Measurements from ENCODE around the gene ALDH4A1. TPM values are rescaled to one million over a fixed set of nuclear protein-coding genes. Genes with fewer than 3 reads are reported as not detected.
A peak's percentile ranks its signal among the peaks of the same experiment; 100 is the strongest.

Gene ALDH4A1
- total and polyA plus RNA-seq, 9 of the 15 experiments (the other 6 are each of a cell fraction or from before 2014, with no cell fraction given) = 0.27 to 31.4 (median 16.6) TPM

DNA sequence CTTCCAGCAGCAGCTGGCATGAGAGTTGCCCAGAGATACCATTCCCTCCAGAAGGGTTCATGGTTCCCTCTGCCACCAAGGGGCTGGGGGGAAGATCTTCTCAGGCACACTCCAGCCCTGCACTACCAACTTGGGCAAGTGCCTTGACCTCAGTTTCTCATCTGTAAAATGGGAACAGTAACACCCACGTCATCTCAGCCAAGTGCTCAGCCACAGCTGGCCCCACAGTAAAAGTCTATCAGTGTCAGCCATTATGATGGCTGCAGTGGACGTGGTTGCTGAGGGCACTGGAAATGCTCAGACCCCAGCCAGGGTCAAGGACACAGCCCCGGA is 26.6 kb downstream of the ALDH4A1 start (continued):
- TF ChIP-seq SRSF7 (optimal IDR thresholded peaks at IDR 0.05; ENCODE audit: low read depth, low read length) (no peak), RBM25 (IDR thresholded peaks at IDR 0.05; ENCODE audit: low read depth, low read length, severe bottlenecking) (peak; percentile 57), CHD4 (IDR thresholded peaks at IDR 0.05; ENCODE audit: insufficient read depth, insufficient replicate concordance, low read depth, low read length, poor library complexity, severe bottlenecking) (peak; percentile 70), TAF7 (tag; IDR thresholded peaks at IDR 0.05) (no peak), FIP1L1 (IDR thresholded peaks at IDR 0.05; ENCODE audit: low read depth, low read length, poor library complexity, severe bottlenecking) (no peak), ZNF507 (tag; conservative IDR thresholded peaks at IDR 0.05) (no peak), RAD21 (CRISPR knock-in tag; conservative IDR thresholded peaks at IDR 0.05 in 1 of 2, IDR thresholded peaks at IDR 0.05 in 1 of 2) (no peak), XRCC3 (IDR thresholded peaks at IDR 0.05) (no peak), NCOA6 (IDR thresholded peaks at IDR 0.05) (no peak), BRD9 (IDR thresholded peaks at IDR 0.05; ENCODE audit: low read depth, partially characterized antibody) (no peak), RAD51 (IDR thresholded peaks at IDR 0.05; ENCODE audit: borderline replicate concordance, low read depth) (no peak)
